IMR-90 (cell line): Measurements from ENCODE around the gene IL17C. TPM values are rescaled to one million over a fixed set of nuclear protein-coding genes. Genes with fewer than 3 reads are reported as not detected.

Experiments used
- ATAC-seq: fragments of 200-7000 bp; cut with Tn5 transposase; 2 replicates; pipeline ENCODE4 v1.9.1; 2020; ENCODE audit warnings: low read depth, mild to moderate bottlenecking, moderate library complexity
- BruUV-seq: library from RNA; stranded (reverse); fragments of 400-500 nt; replicated peaks from 2 replicates; lab custom pipeline; 2021; lab: Mats Ljungman, UMichigan
- CTCF ChIA-PET: fragments of 300-600 bp; formaldehyde crosslinking; extraction: SDS; loops from one replicate; lab custom pipeline; 2021; ENCODE audit warnings: antibody characterized with exemption; lab: Yijun Ruan, JAX
- POLR2A ChIA-PET: fragments of 300-600 bp; sonication (Branson Sonifier 250); formaldehyde crosslinking; loops from one replicate; lab custom pipeline; 2022; ENCODE audit warnings: antibody characterized with exemption; ENCODE audit not compliant: unreplicated experiment; lab: Charles Lee
- DNase-seq: peaks from one replicate; pipeline ENCODE4 v3.0.0; 2013
- H2AFZ ChIP-seq: replicated peaks from 2 replicates; pipeline ENCODE3; 2013; ENCODE audit warnings: low read length, mild to moderate bottlenecking; ENCODE audit not compliant: poor library complexity
- H2AK5ac ChIP-seq: 2 replicates; pipeline ENCODE4 v1.6.1; 2013; ENCODE audit warnings: low read depth, low read length, inconsistent platforms
- H2AK9ac ChIP-seq: replicated peaks from 2 replicates; pipeline ENCODE3; 2013; ENCODE audit warnings: mild to moderate bottlenecking, low read depth, low read length, moderate library complexity; ENCODE audit not compliant: poor library complexity
- H2BK120ac ChIP-seq: 2 replicates; pipeline ENCODE4 v1.6.1; 2013; ENCODE audit warnings: low read depth, low read length, inconsistent platforms
- H2BK15ac ChIP-seq: 3 replicates; pipeline ENCODE4 v1.6.1; 2013; ENCODE audit warnings: low read depth, low read length, inconsistent platforms
- H2BK20ac ChIP-seq: 2 replicates; pipeline ENCODE4 v1.6.1; 2013; ENCODE audit warnings: low read depth, mild to moderate bottlenecking, inconsistent platforms, low read length, moderate library complexity
- H2BK5ac ChIP-seq: 2 replicates; pipeline ENCODE4 v1.6.1; 2013; ENCODE audit warnings: mild to moderate bottlenecking, low read depth, low read length, inconsistent platforms; ENCODE audit not compliant: poor library complexity, severe bottlenecking
- H3K14ac ChIP-seq: replicated peaks from 2 replicates; pipeline ENCODE4 v1.6.1; 2013; ENCODE audit warnings: low read depth, low read length, inconsistent platforms
- H3K18ac ChIP-seq: 2 replicates; pipeline ENCODE4 v1.6.1; 2013; ENCODE audit warnings: low read depth, low read length, control low read depth
- H3K23ac ChIP-seq: 2 replicates; pipeline ENCODE4 v1.6.1; 2013; ENCODE audit warnings: low read depth, low read length, inconsistent platforms
- H3K27ac ChIP-seq: 2 replicates; pipeline ENCODE4 v1.5.1; 2013; ENCODE audit warnings: mild to moderate bottlenecking, control low read depth, low read length; ENCODE audit not compliant: insufficient read depth
- H3K27me3 ChIP-seq: 2 replicates; pipeline ENCODE4 v1.6.1; 2013; ENCODE audit warnings: low read length; ENCODE audit not compliant: control insufficient read depth, insufficient read depth
- H3K36me3 ChIP-seq: 2 replicates; pipeline ENCODE4 v1.6.1; 2013; ENCODE audit warnings: low read length, mixed read lengths; ENCODE audit not compliant: control insufficient read depth, insufficient read depth
- H3K4ac ChIP-seq: 2 replicates; pipeline ENCODE4 v1.6.1; 2013; ENCODE audit warnings: low read depth, low read length, inconsistent platforms
- H3K4me1 ChIP-seq: 2 replicates; pipeline ENCODE4 v1.6.1; 2013; ENCODE audit warnings: low read length, mixed read lengths; ENCODE audit not compliant: control insufficient read depth, insufficient read depth
- H3K4me2 ChIP-seq: 2 replicates; pipeline ENCODE4 v1.6.1; 2013; ENCODE audit warnings: low read depth, mild to moderate bottlenecking, control low read depth, low read length, moderate library complexity
- H3K4me3 ChIP-seq: 2 replicates; pipeline ENCODE4 v1.5.1; 2013; ENCODE audit warnings: low read depth, mild to moderate bottlenecking, control low read depth, low read length, moderate library complexity; ENCODE audit not compliant: insufficient read depth
- H3K56ac ChIP-seq: 2 replicates; pipeline ENCODE4 v1.6.1; 2013; ENCODE audit warnings: low read length, inconsistent platforms; ENCODE audit not compliant: insufficient read depth; ENCODE audit errors: extremely low read depth
- H3K79me1 ChIP-seq, 2 experiments: 2 replicates each; pipeline ENCODE4 v1.6.1; 2013; ENCODE audit warnings: low read length in 2 of 2, inconsistent platforms in 1 of 2, low read depth in 1 of 2
- H3K9ac ChIP-seq: 2 replicates; pipeline ENCODE4 v1.6.1; 2013; ENCODE audit warnings: low read depth, low read length, control low read depth
- H3K9me1 ChIP-seq: 2 replicates; pipeline ENCODE4 v1.6.1; 2013; ENCODE audit warnings: low read length, inconsistent platforms; ENCODE audit not compliant: insufficient read depth
- H3K9me3 ChIP-seq: 2 replicates; pipeline ENCODE4 v1.6.1; 2013; ENCODE audit warnings: low read length; ENCODE audit not compliant: control insufficient read depth, insufficient read depth
- H4K20me1 ChIP-seq: 2 replicates; pipeline ENCODE4 v1.6.1; 2013; ENCODE audit warnings: low read length, inconsistent platforms; ENCODE audit not compliant: insufficient read depth
- H4K5ac ChIP-seq: 2 replicates; pipeline ENCODE4 v1.6.1; 2013; ENCODE audit warnings: mild to moderate bottlenecking, low read depth, low read length, control low read depth
- H4K8ac ChIP-seq, 2 experiments: 2 replicates each; pipeline ENCODE4 v1.6.1; 2013; ENCODE audit warnings: low read depth in 2 of 2, low read length in 2 of 2, control low read depth in 1 of 2, inconsistent platforms in 1 of 2
- H4K91ac ChIP-seq: 2 replicates; pipeline ENCODE4 v1.6.1; 2013; ENCODE audit warnings: low read depth, low read length, inconsistent platforms; ENCODE audit not compliant: insufficient read depth
- FOS ChIP-seq: fragments of 150-350 bp; IDR thresholded peaks from 2 replicates; pipeline ENCODE4 v1.6.1; 2016; ENCODE audit warnings: low read depth, low read length
- whole genome bisulfite sequencing, 2 experiments: methylation state at CpG; one replicate each; pipeline versions ENCODE4 v1.1.5 to v1.1.7; 2013; ENCODE audit warnings: missing lambda C conversion rate in 2 of 2; ENCODE audit not compliant: insufficient read length in 1 of 2; ENCODE audit errors: extremely low coverage in 2 of 2; 5-methylcytosine and 5-hydroxymethylcytosine counted together
- dilution Hi-C: fragments of 300-500 bp; cut with HindIII; formaldehyde crosslinking; loops from one replicate; pipeline ENCODE4 v1.14.3; 2018; ENCODE audit warnings: low sequenced_read_pairs; ENCODE audit not compliant: unreplicated experiment
- in situ Hi-C: fragments of 300-500 bp; cut with MboI; formaldehyde crosslinking; loops from 3 replicates; pipeline ENCODE4 v1.14.3; 2019; ENCODE audit warnings: low sequenced_read_pairs, inconsistent platforms, mixed read lengths
- intact Hi-C: fragments of 100-400 bp; cut with micrococcal nuclease; formaldehyde crosslinking; loops from 2 replicates; pipeline ENCODE4 v1.10.0; 2022
- polyA plus RNA-seq, 3 experiments: library from polyadenylated mRNA; depleted of rRNA; stranded (reverse); fragments of >200 nt; gene quantifications; 2 replicates each; pipeline ENCODE4 v1.2.3, GENCODE V29; 2012; ENCODE audit warnings: low replicate concordance in 1 of 3
- total RNA-seq: library from RNA; depleted of rRNA; stranded (reverse); fragments of >200 nt; gene quantifications from 2 replicates; pipeline ENCODE4 v1.2.3, GENCODE V29; 2012
- TF ChIP-seq, protein P1 (sequence below): fragments of 150-350 bp; IDR thresholded peaks from 2 replicates; pipeline ENCODE4 v1.6.1; 2017; ENCODE audit warnings: mild to moderate bottlenecking, antibody characterized with exemption, low read length, low read depth

IL17C gene
- total and polyA plus RNA-seq, 2 of the 4 experiments (the other 2 are of a cell fraction), result 0.09 TPM; not detected in 1

DNA sequence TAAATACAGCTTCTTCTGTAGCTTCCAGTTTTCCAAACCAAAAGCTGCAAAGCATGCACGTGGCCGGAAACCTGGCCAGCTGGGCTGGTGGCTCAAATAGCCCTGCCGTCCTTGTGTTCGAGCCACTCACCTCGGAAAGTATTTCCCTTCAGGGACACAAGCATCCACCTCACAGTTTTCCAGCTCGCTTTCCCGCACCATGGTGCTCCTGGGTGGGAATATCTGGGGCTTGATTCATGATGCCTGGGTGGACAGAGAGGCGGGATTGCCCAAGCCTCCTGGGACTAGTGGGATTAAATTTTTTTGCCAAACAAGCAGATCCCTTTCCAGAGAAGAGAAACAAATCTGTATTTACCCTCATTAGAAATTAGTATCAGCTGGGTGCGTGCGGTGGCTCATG lies 31.6 kb downstream of the IL17C start:
- intact Hi-C loops, result no loop called here
- ATAC-seq (no peak), DNase-seq (no peak)
- dilution Hi-C loops, result no loop called here
- Histone ChIP-seq H3K9ac (no peak overlapping the region), H4K20me1 (no peaks in the 10 kb centered on the region), H3K27ac (no peak overlapping the region), H3K79me1 (0 out of 4 replicates have a peak, but pooled peaks cover 0 to 2% of the 10 kb centered on the region in 2 experiments), H4K8ac (no peak overlapping the region), H3K9me3 (no peaks in the 10 kb centered on the region), H4K5ac (no peak overlapping the region), H3K36me3 (peaks cover 7% of the 10 kb centered on the region; the same call in 1 of the 2 replicates), H2BK120ac (no peak overlapping the region), H3K4me3 (no peak overlapping the region), H2BK5ac (no peak overlapping the region), H2BK15ac (no peak overlapping the region), H3K4me1 (no peaks in the 10 kb centered on the region), H3K18ac (no peak overlapping the region), H3K9me1 (no peaks in the 10 kb centered on the region), H3K4me2 (no peak overlapping the region), H3K56ac (no peak overlapping the region), H2BK20ac (no peak overlapping the region), H3K4ac (no peak overlapping the region), H3K23ac (no peak overlapping the region), H2AK5ac (no peak overlapping the region), H2AK9ac (peak overlapping the region; percentile 8), H3K27me3 (no peaks in the 10 kb centered on the region), H4K91ac (no peak overlapping the region), H2AFZ (no peak overlapping the region), H3K14ac (no peak overlapping the region)
- ChIA-PET POLR2A (no interaction called here), CTCF (no interaction called here)
- in situ Hi-C loops, result no loop called here
- no TSS peak for BruUV-seq
- 90% methylated on average over 2 of the region's 10 CpGs; no CpG with 5 or more reads in 1 of the 2 experiments for whole genome bisulfite sequencing, 2 experiments
- TF ChIP-seq FOS, result no peak
- TF ChIP-seq, protein P1, sequence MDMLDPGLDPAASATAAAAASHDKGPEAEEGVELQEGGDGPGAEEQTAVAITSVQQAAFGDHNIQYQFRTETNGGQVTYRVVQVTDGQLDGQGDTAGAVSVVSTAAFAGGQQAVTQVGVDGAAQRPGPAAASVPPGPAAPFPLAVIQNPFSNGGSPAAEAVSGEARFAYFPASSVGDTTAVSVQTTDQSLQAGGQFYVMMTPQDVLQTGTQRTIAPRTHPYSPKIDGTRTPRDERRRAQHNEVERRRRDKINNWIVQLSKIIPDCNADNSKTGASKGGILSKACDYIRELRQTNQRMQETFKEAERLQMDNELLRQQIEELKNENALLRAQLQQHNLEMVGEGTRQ, result no peak
